ENCODE measurements around the gene BRCC3. TPM values are rescaled to one million over a fixed set of nuclear protein-coding genes. Genes with fewer than 3 reads are reported as not detected.

The BRCC3 gene
- total and polyA plus RNA-seq, 2 donors (not counting 3 experiments of a cell fraction or from before 2014, with no cell fraction given): 12.4 to 25.5 TPM

DNA sequence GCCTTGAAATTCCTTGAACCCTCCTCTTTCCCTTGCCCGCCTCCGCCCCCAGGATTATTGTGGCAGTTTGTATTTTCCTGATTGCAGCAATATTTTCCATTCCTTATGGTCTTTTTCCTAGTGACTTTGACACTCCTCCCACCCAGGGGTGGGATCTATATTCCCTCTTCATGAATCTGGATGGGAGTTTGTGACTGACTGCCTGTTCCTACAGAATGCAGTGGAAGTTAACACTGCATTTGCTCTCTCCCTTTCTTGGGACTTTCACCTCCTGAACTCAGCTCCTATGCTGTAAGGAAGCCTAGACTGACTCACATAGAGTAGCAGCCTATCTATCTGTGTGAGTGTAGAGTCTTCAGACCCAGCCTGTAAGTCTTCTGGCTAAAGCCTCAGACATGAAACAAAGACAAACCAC is 42.4 kb upstream of the BRCC3 start:
- no peaks in the 10 kb centered on the region for H3K27me3 ChIP-seq (ENCODE audit: control insufficient read depth in 2 of 2, insufficient read depth in 2 of 2, low read length in 2 of 2)
- no peaks in the 10 kb centered on the region for H3K9me3 ChIP-seq (replicated peaks; ENCODE audit: control insufficient read depth, insufficient read depth, low read length)
- H3K9me1 ChIP-seq (replicated peaks; ENCODE audit: control insufficient read depth, extremely low read depth, insufficient read depth, low read length): no peaks in the 10 kb centered on the region
- no peaks in the 10 kb centered on the region for H3K36me3 ChIP-seq (ENCODE audit: control insufficient read depth in 2 of 2, extremely low read depth in 1 of 2, insufficient read depth in 2 of 2, low read length in 2 of 2)
- peaks cover 10% of the 10 kb centered on the region for H3K79me2 ChIP-seq (ENCODE audit: control insufficient read depth, insufficient read depth, low read length)
- CTCF ChIA-PET: interaction anchor here (1.0 kb wide), 1 partner anchor 20 kb away, joined by 3 read pairs; no protein-coding TSS in a partner anchor
- DNase-seq (ENCODE audit: low read depth, low spot score) (peak; percentile 5), FAIRE-seq (no peak)
- H4K20me1 ChIP-seq (replicated peaks; ENCODE audit: control insufficient read depth, extremely low read depth, insufficient read depth, low read length): no peaks in the 10 kb centered on the region
- H3K4me2 ChIP-seq (ENCODE audit: insufficient read depth, low read length): no peak overlapping the region
- intact Hi-C loops (cut with micrococcal nuclease): loop anchor here (5.0 kb wide), 1 partner anchor 188 kb away; the partner anchor contains the start of gene VBP1
- no peak overlapping the region for H3K27ac ChIP-seq (ENCODE audit: insufficient read depth, low read depth, low read length)
- H3K9ac ChIP-seq (replicated peaks; ENCODE audit: extremely low read depth, insufficient read depth, low read length): no peak overlapping the region
- no peak for TF ChIP-seq POLR2AphosphoS5 (IDR thresholded peaks at IDR 0.05; ENCODE audit: insufficient read depth, low read depth, low read length)
- TF ChIP-seq GATA2 (IDR thresholded peaks at IDR 0.05; ENCODE audit: insufficient read depth, insufficient read length, low read depth, low read length): no peak
- TF ChIP-seq, protein P1, sequence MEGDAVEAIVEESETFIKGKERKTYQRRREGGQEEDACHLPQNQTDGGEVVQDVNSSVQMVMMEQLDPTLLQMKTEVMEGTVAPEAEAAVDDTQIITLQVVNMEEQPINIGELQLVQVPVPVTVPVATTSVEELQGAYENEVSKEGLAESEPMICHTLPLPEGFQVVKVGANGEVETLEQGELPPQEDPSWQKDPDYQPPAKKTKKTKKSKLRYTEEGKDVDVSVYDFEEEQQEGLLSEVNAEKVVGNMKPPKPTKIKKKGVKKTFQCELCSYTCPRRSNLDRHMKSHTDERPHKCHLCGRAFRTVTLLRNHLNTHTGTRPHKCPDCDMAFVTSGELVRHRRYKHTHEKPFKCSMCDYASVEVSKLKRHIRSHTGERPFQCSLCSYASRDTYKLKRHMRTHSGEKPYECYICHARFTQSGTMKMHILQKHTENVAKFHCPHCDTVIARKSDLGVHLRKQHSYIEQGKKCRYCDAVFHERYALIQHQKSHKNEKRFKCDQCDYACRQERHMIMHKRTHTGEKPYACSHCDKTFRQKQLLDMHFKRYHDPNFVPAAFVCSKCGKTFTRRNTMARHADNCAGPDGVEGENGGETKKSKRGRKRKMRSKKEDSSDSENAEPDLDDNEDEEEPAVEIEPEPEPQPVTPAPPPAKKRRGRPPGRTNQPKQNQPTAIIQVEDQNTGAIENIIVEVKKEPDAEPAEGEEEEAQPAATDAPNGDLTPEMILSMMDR (IDR thresholded peaks at IDR 0.05; ENCODE audit: extremely low read depth in 1 of 2, insufficient read depth in 1 of 2, low read depth in 1 of 2, low read length in 2 of 2): no peak
- no peak for TF ChIP-seq MYC (IDR thresholded peaks at IDR 0.05; ENCODE audit: low read depth, low read length)
- TF ChIP-seq JUN (IDR thresholded peaks at IDR 0.05; ENCODE audit: borderline replicate concordance, insufficient read depth, insufficient read length, low read depth): no peak
- TF ChIP-seq POLR2A (IDR thresholded peaks at IDR 0.05; ENCODE audit: low read depth, low read length): no peak
- TF ChIP-seq FOS (IDR thresholded peaks at IDR 0.05; ENCODE audit: borderline replicate concordance, insufficient read depth, low read length): no peak
- no peak for TF ChIP-seq EZH2 (IDR thresholded peaks at IDR 0.05; ENCODE audit: borderline replicate concordance, low read depth, low read length, severe bottlenecking)
- TF ChIP-seq, protein P2, sequence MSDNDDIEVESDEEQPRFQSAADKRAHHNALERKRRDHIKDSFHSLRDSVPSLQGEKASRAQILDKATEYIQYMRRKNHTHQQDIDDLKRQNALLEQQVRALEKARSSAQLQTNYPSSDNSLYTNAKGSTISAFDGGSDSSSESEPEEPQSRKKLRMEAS (IDR thresholded peaks at IDR 0.05; ENCODE audit: insufficient read depth, insufficient read length): no peak
- H3K4me1 ChIP-seq (ENCODE audit: control insufficient read depth, extremely low read depth, insufficient read depth, low read length): no peaks in the 10 kb centered on the region
- dilution Hi-C loops (cut with MboI; ENCODE audit: extremely low pct_ligation_motif_present, low sequenced_read_pairs): no loop called here
- POLR2A ChIA-PET: no interaction called here
- H2AFZ ChIP-seq (ENCODE audit: low read depth, low read length): no peak overlapping the region
- no TSS peak for BruUV-seq (replicated peaks)
- H3K4me3 ChIP-seq (replicated peaks in 1 of 3; ENCODE audit: insufficient read depth in 1 of 3, low read depth in 1 of 3, low read length in 3 of 3): no peak overlapping the region

Data from endothelial cell of umbilical vein (primary cell).